HG03432 (cell line): ENCODE results near the gene IRAK2.
"Not testable (repeated sequence)": the region's sequence is repeated elsewhere in the genome, so short reads cannot be mapped to it uniquely, and the experiment has no call there.

Source experiments
- ATAC-seq: cut with Tn5 transposase; IDR thresholded peaks from one replicate; pipeline ENCODE4 v1.9.1; 2021; ENCODE audit warnings: mild to moderate bottlenecking, moderate library complexity; ENCODE audit not compliant: unreplicated experiment

The IRAK2 gene, protein sequence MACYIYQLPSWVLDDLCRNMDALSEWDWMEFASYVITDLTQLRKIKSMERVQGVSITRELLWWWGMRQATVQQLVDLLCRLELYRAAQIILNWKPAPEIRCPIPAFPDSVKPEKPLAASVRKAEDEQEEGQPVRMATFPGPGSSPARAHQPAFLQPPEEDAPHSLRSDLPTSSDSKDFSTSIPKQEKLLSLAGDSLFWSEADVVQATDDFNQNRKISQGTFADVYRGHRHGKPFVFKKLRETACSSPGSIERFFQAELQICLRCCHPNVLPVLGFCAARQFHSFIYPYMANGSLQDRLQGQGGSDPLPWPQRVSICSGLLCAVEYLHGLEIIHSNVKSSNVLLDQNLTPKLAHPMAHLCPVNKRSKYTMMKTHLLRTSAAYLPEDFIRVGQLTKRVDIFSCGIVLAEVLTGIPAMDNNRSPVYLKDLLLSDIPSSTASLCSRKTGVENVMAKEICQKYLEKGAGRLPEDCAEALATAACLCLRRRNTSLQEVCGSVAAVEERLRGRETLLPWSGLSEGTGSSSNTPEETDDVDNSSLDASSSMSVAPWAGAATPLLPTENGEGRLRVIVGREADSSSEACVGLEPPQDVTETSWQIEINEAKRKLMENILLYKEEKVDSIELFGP

DNA sequence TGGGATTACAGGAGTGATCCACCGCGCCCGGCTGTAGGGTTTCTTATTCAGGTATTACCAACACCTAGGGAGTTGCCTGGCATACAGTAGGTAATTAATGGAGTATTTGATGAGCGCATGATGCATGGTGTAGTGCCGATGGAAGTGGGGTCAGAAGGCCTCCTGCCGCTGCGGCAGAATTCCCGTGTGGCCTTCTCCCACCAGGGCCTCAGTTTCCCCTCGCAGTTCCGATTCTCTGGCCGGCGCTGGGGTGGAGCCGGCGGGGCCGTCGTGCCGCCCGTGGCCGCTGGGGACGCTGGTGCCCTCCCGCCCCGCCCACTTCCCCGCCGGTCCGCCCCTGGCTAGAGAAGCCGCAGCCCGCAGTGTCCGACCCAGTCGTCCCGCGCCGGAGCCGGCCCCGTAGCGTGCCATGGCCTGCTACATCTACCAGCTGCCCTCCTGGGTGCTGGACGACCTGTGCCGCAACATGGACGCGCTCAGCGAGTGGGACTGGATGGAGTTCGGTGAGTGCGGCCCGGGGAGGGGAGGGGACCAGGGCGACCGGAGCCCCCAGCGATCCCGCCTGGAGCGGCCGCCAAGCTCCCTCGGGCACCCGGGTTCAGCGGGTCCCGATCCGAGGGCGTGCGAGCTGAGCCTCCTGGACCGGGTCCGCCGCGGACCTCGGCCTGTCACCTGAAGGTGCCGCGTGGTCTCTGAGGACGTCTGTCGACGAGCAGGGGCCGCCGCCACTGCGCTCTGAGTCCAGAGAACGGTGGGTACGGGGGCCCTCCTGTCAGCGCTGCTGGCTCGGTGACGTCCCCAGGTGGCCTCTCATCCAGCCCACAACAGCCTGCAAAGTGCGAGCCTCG, at the start of gene IRAK2:
TSS of gene IRAK2 (plus strand) at position 374 of the 848 bp plus-strand sequence. CDS start at position 410, 36 bp downstream.
- ATAC-seq, result peak; percentile 94

DNA sequence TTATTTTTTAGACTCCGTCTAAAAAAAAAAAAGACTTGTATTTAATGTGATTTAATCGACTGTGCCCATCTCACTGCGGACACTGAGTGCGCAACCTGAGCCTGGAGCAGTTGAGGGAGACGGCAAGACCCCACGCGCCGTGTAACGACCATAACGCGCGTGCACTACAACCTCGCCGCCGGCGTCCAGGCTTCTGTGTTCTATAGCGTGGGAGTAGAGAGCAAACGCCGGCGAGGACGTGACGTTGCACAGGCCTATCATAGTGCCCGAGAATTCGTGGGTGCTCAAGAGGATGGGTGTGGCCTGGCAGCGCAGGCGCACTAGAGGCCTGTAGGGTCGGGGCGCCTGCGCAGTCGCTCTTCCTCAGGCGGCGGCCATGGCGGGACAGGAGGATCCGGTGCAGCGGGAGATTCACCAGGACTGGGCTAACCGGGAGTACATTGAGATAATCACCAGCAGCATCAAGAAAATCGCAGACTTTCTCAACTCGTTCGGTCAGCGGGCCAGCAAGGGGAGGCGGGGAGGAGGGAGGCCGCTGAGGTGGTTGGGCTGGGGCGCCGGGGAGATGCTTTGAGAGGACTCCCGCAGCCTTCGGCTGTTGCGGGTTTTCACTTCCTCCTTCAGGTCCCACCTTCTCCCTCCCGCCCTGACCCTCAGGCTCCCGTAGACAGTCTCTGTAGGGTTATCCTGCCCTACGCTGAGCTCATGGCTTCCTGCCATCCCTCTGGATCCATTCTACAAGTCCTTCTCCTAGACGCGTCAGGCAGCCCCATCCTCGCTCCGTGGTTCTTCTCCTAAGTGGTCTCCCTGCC, 49.2 kb upstream of the IRAK2 start, which contains the start of gene BRK1:
TSS of gene BRK1 (plus strand) at position 350 of the 812 bp plus-strand sequence. CDS start at position 377, 27 bp downstream.
- peak; percentile 95 for ATAC-seq

- ATAC-seq, result no peak
Observed at GRCh38 chr3:10116138-10116460, 48.6 kb upstream of the IRAK2 start.

GRCh38 chr3:10116928-10117327, 47.8 kb upstream of the IRAK2 start:
- ATAC-seq, result no peak

GRCh38 chr3:10119376-10119775, 45.3 kb upstream of the IRAK2 start:
- ATAC-seq, result no peak

GRCh38 chr3:10121064-10121463, 43.7 kb upstream of the IRAK2 start:
- no peak for ATAC-seq

GRCh38 chr3:10122724-10123123, 42.0 kb upstream of the IRAK2 start:
- ATAC-seq, result no peak

DNA sequence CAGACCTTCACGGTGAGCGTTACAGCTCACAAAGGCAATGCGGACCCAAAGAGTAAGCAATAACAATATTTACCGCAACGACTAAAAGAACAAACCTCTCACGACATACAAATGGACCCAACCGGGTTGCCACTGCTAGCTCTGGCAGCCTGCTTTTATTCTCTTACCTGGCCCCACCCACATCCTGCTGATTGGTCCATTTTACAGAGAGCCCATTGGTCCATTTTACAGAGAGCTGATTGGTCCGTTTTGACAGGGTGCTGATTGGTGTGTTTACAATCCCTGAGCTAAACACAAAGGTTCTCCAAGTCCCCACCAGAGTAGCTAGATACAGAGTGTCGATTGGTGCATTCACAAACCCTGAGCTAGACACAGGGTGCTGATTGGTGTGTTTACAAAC, 28.8 kb upstream of the IRAK2 start:
- ATAC-seq, result not testable (repeated sequence)

DNA sequence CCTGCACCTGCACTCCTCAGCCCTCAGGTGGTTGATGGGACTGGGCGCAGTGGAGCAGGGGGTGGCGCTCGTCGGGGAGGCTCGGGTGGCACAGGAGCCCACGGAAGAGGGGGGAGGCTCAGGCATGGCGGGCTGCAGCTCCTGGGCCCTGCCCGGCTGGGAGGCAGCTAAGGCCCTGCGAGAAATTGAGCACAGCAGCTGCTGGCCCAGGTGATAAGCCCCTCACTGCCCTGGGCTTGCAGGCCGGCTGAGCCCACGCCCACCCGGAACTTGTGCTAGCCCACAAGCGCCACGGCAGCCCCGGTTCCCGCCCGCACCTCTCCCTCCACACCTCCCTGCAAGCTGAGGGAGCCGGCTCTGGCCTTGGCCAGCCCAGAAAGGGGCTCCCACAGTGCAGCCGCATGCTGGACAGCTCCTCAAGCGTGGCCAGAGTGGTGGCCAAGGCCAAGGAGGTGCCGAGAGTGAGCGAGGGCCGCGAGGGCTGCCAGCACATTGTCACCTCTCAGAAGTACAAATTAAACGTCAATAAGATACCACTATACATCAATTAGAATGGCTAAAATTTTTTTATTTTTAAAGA, 28.2 kb upstream of the IRAK2 start:
- ATAC-seq, result no peak

DNA sequence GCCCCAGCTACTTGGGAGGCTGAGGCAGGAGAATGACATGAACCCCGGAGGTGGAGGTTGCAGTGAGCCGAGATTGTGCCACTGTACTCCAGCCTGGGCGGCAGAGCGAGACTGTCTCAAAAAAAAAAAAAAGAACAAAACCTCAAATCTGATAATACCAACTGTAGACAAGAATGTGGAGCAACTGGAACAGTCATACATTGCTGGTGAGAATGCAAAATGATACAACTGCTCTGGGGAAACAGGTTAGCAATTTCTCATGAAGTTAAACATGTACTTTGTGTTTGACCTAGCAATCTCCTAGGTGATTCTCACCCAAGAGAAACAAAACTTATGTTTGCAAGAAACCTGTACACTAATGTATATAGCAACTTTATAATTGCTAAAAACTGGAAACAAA, 27.5 kb upstream of the IRAK2 start:
- no peak for ATAC-seq

DNA sequence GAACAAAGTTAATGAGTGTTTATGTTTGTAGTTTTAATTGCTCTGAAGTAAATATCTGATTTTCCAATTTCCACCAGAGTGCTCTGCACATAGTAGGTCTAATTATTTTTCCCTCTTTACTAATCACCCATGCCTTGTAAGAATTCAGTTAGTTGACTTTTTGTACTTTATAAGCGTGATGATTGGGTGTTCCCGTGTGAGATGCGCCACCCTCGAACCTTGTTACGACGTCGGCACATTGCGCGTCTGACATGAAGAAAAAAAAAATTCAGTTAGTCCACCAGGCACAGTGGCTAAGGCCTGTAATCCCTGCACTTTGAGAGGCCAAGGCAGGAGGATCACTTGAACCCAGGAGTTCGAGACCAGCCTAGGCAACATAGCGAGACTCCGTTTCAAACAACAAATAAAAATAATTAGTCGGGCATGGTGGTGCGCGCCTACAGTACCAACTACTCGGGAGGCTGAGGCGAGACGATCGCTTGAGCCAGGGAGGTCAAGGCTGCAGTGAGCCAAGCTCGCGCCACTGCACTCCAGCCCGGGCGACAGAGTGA, 23.6 kb upstream of the IRAK2 start:
- no peak for ATAC-seq

GRCh38 chr3:10142707-10143560, 21.8 kb upstream of the IRAK2 start:
- ATAC-seq, result no peak

DNA sequence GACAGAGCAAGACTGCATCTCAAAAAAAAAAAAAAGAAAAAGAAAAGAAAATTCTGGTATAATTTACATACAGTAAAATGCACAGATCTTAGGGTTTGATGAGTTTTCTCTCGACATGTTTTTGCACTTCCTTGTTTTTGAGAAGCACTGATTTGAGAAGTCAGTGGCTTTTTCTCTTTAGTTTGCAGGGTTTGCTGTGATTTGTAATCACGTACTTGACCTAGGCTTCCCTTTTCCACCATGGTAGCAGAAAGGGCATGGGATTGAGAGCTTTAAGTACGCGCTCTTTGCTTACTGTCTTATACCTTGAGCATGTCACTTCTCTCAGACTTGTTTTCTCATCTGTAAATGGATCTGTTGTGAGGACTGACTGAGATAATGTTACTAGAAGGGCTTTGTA, 19.0 kb upstream of the IRAK2 start:
- no peak for ATAC-seq

- no peak for ATAC-seq
Observed at GRCh38 chr3:10149226-10149625, 15.5 kb upstream of the IRAK2 start.

DNA sequence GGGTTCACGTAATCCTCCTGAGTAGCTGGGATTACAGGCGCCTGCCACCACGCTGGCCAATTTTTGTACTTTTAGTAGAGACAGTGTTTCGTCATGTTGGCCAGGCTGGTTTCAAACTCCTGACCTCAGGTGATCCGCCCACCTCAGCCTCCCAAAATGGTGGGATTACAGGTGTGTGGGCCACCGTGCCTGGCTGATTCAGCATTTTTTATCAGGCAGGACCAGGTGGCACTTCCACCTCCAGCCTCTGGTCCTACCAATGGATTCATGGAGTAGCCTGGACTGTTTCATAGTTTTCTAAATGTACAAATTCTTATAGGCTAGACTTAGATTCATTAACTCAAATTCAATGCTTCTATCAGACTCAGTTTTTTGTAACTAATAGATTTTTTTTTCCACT, 13.7 kb upstream of the IRAK2 start:
- no peak for ATAC-seq

GRCh38 chr3:10154335-10155122, 10.2 kb upstream of the IRAK2 start:
- no peak for ATAC-seq

- no peak for ATAC-seq
Observed at GRCh38 chr3:10155123-10155472, 9.6 kb upstream of the IRAK2 start.

DNA sequence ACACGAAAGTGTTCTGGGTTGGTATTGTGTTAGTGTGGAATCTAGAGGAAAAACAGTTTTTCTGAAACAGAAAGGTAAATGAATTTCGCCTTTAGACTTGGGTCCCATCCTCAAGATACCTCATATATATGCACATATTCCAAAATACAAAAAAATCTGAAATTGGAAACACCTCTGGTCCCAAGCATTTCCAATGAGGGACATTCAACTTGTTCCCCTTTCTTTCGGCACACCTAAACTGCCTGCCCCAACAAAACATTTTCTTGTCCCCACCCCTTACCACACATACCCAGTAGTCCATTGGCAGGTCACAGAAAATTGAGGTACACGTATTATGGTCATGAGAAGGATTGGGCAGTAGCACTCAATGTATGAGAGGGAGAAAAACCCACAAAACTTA, 9.1 kb upstream of the IRAK2 start:
- ATAC-seq, result no peak
